ENCODE measurements around the gene GORASP1. TPM values are rescaled to one million over a fixed set of nuclear protein-coding genes. Genes with fewer than 3 reads are reported as not detected.

The GORASP1 gene
- total and polyA plus RNA-seq, 2 of the 13 experiments (the other 11 are each of a cell fraction or from before 2014, with no cell fraction given), result 36.4 to 39.8 TPM

GRCh38 chr3:39118079-39118478 is 10.7 kb upstream of the GORASP1 start (continued):
- TF ChIP-seq, protein P1, sequence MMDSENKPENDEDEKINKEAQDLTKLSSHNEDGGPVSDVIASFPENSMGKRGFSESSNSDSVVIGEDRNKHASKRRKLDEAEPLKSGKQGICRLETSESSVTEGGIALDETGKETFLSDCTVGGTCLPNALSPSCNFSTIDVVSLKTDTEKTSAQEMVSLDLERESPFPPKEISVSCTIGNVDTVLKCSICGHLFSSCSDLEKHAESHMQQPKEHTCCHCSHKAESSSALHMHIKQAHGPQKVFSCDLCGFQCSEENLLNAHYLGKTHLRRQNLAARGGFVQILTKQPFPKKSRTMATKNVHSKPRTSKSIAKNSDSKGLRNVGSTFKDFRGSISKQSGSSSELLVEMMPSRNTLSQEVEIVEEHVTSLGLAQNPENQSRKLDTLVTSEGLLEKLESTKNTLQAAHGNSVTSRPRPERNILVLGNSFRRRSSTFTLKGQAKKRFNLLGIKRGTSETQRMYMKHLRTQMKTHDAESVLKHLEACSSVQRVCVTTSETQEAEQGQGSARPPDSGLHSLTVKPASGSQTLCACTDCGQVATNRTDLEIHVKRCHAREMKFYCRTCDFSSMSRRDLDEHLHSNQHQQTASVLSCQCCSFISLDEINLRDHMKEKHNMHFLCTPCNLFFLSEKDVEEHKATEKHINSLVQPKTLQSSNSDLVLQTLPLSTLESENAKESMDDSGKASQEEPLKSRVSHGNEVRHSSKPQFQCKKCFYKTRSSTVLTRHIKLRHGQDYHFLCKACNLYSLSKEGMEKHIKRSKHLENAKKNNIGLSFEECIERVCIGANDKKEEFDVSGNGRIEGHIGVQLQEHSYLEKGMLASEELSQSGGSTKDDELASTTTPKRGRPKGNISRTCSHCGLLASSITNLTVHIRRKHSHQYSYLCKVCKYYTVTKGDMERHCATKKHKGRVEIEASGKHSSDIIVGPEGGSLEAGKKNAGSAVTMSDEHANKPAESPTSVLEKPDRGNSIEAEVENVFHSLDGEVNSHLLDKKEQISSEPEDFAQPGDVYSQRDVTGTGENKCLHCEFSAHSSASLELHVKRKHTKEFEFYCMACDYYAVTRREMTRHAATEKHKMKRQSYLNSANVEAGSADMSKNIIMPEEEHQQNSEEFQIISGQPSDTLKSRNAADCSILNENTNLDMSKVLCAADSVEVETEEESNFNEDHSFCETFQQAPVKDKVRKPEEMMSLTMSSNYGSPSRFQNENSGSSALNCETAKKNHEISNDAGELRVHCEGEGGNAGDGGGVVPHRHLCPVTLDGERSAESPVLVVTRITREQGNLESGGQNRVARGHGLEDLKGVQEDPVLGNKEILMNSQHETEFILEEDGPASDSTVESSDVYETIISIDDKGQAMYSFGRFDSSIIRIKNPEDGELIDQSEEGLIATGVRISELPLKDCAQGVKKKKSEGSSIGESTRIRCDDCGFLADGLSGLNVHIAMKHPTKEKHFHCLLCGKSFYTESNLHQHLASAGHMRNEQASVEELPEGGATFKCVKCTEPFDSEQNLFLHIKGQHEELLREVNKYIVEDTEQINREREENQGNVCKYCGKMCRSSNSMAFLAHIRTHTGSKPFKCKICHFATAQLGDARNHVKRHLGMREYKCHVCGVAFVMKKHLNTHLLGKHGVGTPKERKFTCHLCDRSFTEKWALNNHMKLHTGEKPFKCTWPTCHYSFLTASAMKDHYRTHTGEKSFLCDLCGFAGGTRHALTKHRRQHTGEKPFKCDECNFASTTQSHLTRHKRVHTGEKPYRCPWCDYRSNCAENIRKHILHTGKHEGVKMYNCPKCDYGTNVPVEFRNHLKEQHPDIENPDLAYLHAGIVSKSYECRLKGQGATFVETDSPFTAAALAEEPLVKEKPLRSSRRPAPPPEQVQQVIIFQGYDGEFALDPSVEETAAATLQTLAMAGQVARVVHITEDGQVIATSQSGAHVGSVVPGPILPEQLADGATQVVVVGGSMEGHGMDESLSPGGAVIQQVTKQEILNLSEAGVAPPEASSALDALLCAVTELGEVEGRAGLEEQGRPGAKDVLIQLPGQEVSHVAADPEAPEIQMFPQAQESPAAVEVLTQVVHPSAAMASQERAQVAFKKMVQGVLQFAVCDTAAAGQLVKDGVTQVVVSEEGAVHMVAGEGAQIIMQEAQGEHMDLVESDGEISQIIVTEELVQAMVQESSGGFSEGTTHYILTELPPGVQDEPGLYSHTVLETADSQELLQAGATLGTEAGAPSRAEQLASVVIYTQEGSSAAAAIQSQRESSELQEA (CRISPR knock-in tag; IDR thresholded peaks at IDR 0.05; ENCODE audit: not compliant biosample characterization), result no peak
- no peak for TF ChIP-seq RARG (CRISPR knock-in tag; IDR thresholded peaks at IDR 0.05; ENCODE audit: low read depth)
- no peak for TF ChIP-seq HNRNPL (IDR thresholded peaks at IDR 0.05; ENCODE audit: low read depth, low read length)

DNA sequence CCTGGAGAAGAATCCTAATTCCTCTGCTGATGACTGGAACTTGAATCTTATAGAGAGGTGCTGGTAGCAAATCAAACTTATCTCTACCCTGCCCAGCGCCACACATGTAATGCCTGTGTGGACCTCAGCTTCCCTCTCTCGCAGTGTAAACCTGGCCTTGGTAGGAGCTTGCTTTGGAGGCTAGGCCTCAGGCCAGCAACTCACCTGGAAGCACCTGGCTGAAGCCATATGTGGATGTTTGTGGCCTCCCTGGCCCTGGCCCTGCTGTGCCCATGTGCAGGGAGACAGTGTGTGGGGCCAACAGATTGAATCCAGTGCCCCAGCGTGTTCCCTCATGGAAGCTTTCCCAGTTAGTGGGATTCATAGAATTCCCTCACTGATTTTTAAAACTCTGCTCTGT is 8.4 kb upstream of the GORASP1 start:
- Histone ChIP-seq H2AFZ (ENCODE audit: low read length) (no peak overlapping the region), H3K9ac (ENCODE audit: insufficient read depth, low read depth, low read length) (no peak overlapping the region), H3K9me3 (ENCODE audit: low read length) (no peaks in the 10 kb centered on the region), H3K4me1 (ENCODE audit: insufficient read depth, low read length) (no peaks in the 10 kb centered on the region), H3K4me2 (ENCODE audit: low read depth, low read length) (no peak overlapping the region), H3K36me3 (replicated peaks in 1 of 2; ENCODE audit: control insufficient read depth in 1 of 2, insufficient read depth in 2 of 2, low read length in 2 of 2) (no peaks in the 10 kb centered on the region), H3K27ac (ENCODE audit: extremely low read length, insufficient read depth, low read length) (no peak overlapping the region), H4K20me1 (ENCODE audit: insufficient read depth, low read length) (no peaks in the 10 kb centered on the region), H3K27me3 (ENCODE audit: control insufficient read depth in 1 of 2, insufficient read depth in 2 of 2, low read length in 2 of 2) (no peaks in the 10 kb centered on the region), H3K4me3 (replicated peaks in 1 of 3; ENCODE audit: insufficient read depth in 1 of 3, low read depth in 2 of 3, low read length in 3 of 3) (no peak overlapping the region), H3K79me2 (ENCODE audit: insufficient read depth, low read length) (no peaks in the 10 kb centered on the region)
- intact Hi-C loops (cut with micrococcal nuclease; ENCODE audit: unreplicated experiment), result no loop called here
- ChIA-PET POLR2A (no interaction called here), CTCF (ENCODE audit: low intra/inter-chr PET ratio, low total read pairs) (no interaction called here)
- TF ChIP-seq NFRKB (IDR thresholded peaks at IDR 0.05) (no peak), NFE2L2 (IDR thresholded peaks at IDR 0.05; ENCODE audit: low read length) (no peak)
- WGBS (ENCODE audit: low lambda C conversion rate), result 78% methylated on average over 3 of the region's 3 CpGs
- ATAC-seq (no peak), DNase-seq (ENCODE audit: low spot score) (no peak), FAIRE-seq (no peak)
- in situ Hi-C loops (cut with HindIII; ENCODE audit: extremely low pct_ligation_motif_present, low pct_unique_long_range_greater_than_20kb), result no loop called here
- BruUV-seq (replicated peaks), result no TSS peak
